ENCODE measurements around the gene FHIP1B.
"Not testable (repeated sequence)": the region's sequence is repeated elsewhere in the genome, so short reads cannot be mapped to it uniquely, and the experiment has no call there.

The FHIP1B gene

GRCh38 chr11:6234387-6235107, at the start of gene FHIP1B:
FHIP1B (minus strand) TSS chr11:6234636; CDS start chr11:6224516, 10,120 bp downstream.
- DNase-seq, result peak; percentile 98

- DNase-seq, result no peak
Observed at GRCh38 chr11:6283453-6284023, 49.1 kb upstream of the FHIP1B start.

- DNase-seq, result not testable (repeated sequence)
Observed at GRCh38 chr11:6280809-6281208, 46.4 kb upstream of the FHIP1B start.

GRCh38 chr11:6273188-6273587, 38.8 kb upstream of the FHIP1B start:
- DNase-seq, result no peak

GRCh38 chr11:6271598-6271997, 37.2 kb upstream of the FHIP1B start:
- DNase-seq, result no peak

GRCh38 chr11:6270584-6271246, 36.3 kb upstream of the FHIP1B start:
- DNase-seq, result no peak

- DNase-seq, result no peak
Observed at GRCh38 chr11:6269994-6270393, 35.6 kb upstream of the FHIP1B start.

GRCh38 chr11:6268820-6269219, 34.4 kb upstream of the FHIP1B start:
- no peak for DNase-seq

GRCh38 chr11:6263662-6264061, 29.2 kb upstream of the FHIP1B start:
- no peak for DNase-seq

GRCh38 chr11:6260207-6260726, 25.8 kb upstream of the FHIP1B start:
- DNase-seq, result no peak

GRCh38 chr11:6258571-6259081, 24.2 kb upstream of the FHIP1B start:
- no peak for DNase-seq

- DNase-seq, result no peak
Observed at GRCh38 chr11:6258141-6258540, 23.7 kb upstream of the FHIP1B start.

- DNase-seq, result no peak
Observed at GRCh38 chr11:6253197-6253596, 18.8 kb upstream of the FHIP1B start.

- DNase-seq, result no peak
Observed at GRCh38 chr11:6251990-6252473, 17.6 kb upstream of the FHIP1B start.

- peak; percentile 18 for DNase-seq
Observed at GRCh38 chr11:6251120-6251733, 16.8 kb upstream of the FHIP1B start.

GRCh38 chr11:6249770-6250555, 15.5 kb upstream of the FHIP1B start:
- peak; percentile 9 for DNase-seq

- not testable (repeated sequence) for DNase-seq
Observed at GRCh38 chr11:6248897-6249296, 14.5 kb upstream of the FHIP1B start.

- DNase-seq, result no peak
Observed at GRCh38 chr11:6248248-6248647, 13.8 kb upstream of the FHIP1B start.

- no peak for DNase-seq
Observed at GRCh38 chr11:6245536-6245935, 11.1 kb upstream of the FHIP1B start.

- DNase-seq, result no peak
Observed at GRCh38 chr11:6241316-6241715, 6.9 kb upstream of the FHIP1B start.

GRCh38 chr11:6240781-6241180, 6.3 kb upstream of the FHIP1B start:
- DNase-seq, result no peak

GRCh38 chr11:6240139-6240538, 5.7 kb upstream of the FHIP1B start:
- no peak for DNase-seq

Data from NCI-H2029 treated with DMSO at 0.1 percent for 48 hours (cell line).